HEK293 (cell line): ENCODE measurements around the gene ARHGEF11.

Source experiments
- CTCF ChIA-PET: fragments of 350-600 bp; formaldehyde crosslinking; extraction: SDS; loops from one replicate; lab custom pipeline; 2021; ENCODE audit warnings: antibody characterized with exemption; lab: Yijun Ruan, JAX
- POLR2A ChIA-PET: fragments of 300-600 bp; formaldehyde crosslinking; extraction: SDS; loops from one replicate; lab custom pipeline; 2020; ENCODE audit warnings: antibody characterized with exemption, inconsistent platforms; lab: Yijun Ruan, JAX
- H3K27ac ChIP-seq: fragments of 200-500 bp; sonication (Bioruptor generic); 2 replicates; pipeline ENCODE4 v1.5.1; 2014; ENCODE audit warnings: low read depth, low read length, control low read depth, inconsistent platforms; ENCODE audit errors: extremely low read depth
- H3K36me3 ChIP-seq, 2 experiments: fragments of 200-500 bp in 1 of 2; sonication (Bioruptor generic) in 1 of 2; 1 replicate in 1 of 2; 2 replicates in 1 of 2; pipeline ENCODE4 v1.5.1; 2014 to 2017; ENCODE audit warnings: inconsistent platforms in 2 of 2, low read length in 2 of 2; ENCODE audit not compliant: control insufficient read depth in 2 of 2, insufficient read depth in 1 of 2
- H3K4me1 ChIP-seq: fragments of 200-500 bp; sonication (Bioruptor generic); 2 replicates; pipeline ENCODE4 v1.5.1; 2014; ENCODE audit warnings: mild to moderate bottlenecking, low read length, inconsistent platforms; ENCODE audit not compliant: control insufficient read depth, insufficient read depth
- H3K4me3 ChIP-seq: 2 replicates; pipeline ENCODE4 v1.5.1; 2011; ENCODE audit warnings: low read depth, mild to moderate bottlenecking, control low read depth, low read length, moderate library complexity
- H3K9me3 ChIP-seq: fragments of 200-500 bp; sonication (Bioruptor generic); 2 replicates; pipeline ENCODE4 v1.5.1; 2014; ENCODE audit warnings: low read depth, low read length, inconsistent platforms; ENCODE audit not compliant: control insufficient read depth, insufficient read depth
- BCL11A ChIP-seq: fragments of 450-650 bp; formaldehyde crosslinking; IDR thresholded peaks from 2 replicates; pipeline ENCODE4 v1.5.1; 2016; ENCODE audit warnings: low read depth, missing biosample characterization, missing genetic modification characterization
- EGR2 ChIP-seq: fragments of 450-650 bp; formaldehyde crosslinking; IDR thresholded peaks from 2 replicates; pipeline ENCODE4 v1.5.1; 2016; ENCODE audit warnings: low read depth, missing biosample characterization, missing genetic modification characterization
- HOXD13 ChIP-seq: sonication (generic); formaldehyde crosslinking; IDR thresholded peaks from 2 replicates; pipeline ENCODE4 v1.8.0; 2022; ENCODE audit warnings: missing genetic modification reagents, borderline replicate concordance
- MYNN ChIP-seq: fragments of 450-650 bp; formaldehyde crosslinking; IDR thresholded peaks from 2 replicates; pipeline ENCODE4 v1.5.1; 2016; ENCODE audit warnings: missing biosample characterization, missing genetic modification characterization, borderline replicate concordance
- YY2 ChIP-seq: fragments of 450-650 bp; formaldehyde crosslinking; IDR thresholded peaks from 2 replicates; pipeline ENCODE4 v1.5.1; 2016; ENCODE audit warnings: missing biosample characterization, missing genetic modification characterization
- ZBTB17 ChIP-seq: fragments of 450-650 bp; formaldehyde crosslinking; IDR thresholded peaks from 2 replicates; pipeline ENCODE4 v1.5.1; 2016; ENCODE audit warnings: missing biosample characterization, missing genetic modification characterization
- ZBTB48 ChIP-seq: fragments of 450-650 bp; formaldehyde crosslinking; IDR thresholded peaks from 2 replicates; pipeline ENCODE4 v1.5.1; 2016; ENCODE audit warnings: missing biosample characterization, missing genetic modification characterization
- ZBTB8A ChIP-seq: fragments of 450-650 bp; formaldehyde crosslinking; IDR thresholded peaks from 2 replicates; pipeline ENCODE4 v1.5.1; 2016; ENCODE audit warnings: missing biosample characterization, missing genetic modification characterization
- ZFP37 ChIP-seq: fragments of 450-650 bp; formaldehyde crosslinking; IDR thresholded peaks from 2 replicates; pipeline ENCODE4 v1.5.1; 2016; ENCODE audit warnings: missing biosample characterization, missing genetic modification characterization
- ZNF10 ChIP-seq: fragments of 450-650 bp; formaldehyde crosslinking; IDR thresholded peaks from 2 replicates; pipeline ENCODE4 v1.5.1; 2017; ENCODE audit warnings: missing biosample characterization, missing genetic modification characterization
- ZNF112 ChIP-seq: fragments of 450-650 bp; formaldehyde crosslinking; IDR thresholded peaks from 2 replicates; pipeline ENCODE4 v1.5.0; 2017; ENCODE audit warnings: missing biosample characterization, missing genetic modification characterization
- ZNF248 ChIP-seq: fragments of 450-650 bp; formaldehyde crosslinking; IDR thresholded peaks from 2 replicates; pipeline ENCODE4 v1.5.1; 2017; ENCODE audit warnings: missing biosample characterization, missing genetic modification characterization
- ZNF274 ChIP-seq, 2 experiments: fragments of 200-500 bp in 1 of 2; fragments of 450-650 bp in 1 of 2; sonication (Bioruptor generic) in 1 of 2; formaldehyde crosslinking in 1 of 2; IDR thresholded peaks; 2 replicates each; pipeline versions ENCODE4 v1.5.1 to v1.6.1; 2014 to 2016; ENCODE audit warnings: borderline replicate concordance in 1 of 2, inconsistent platforms in 1 of 2, low read length in 1 of 2, missing biosample characterization in 1 of 2, missing genetic modification characterization in 1 of 2
- ZNF350 ChIP-seq: fragments of 450-650 bp; formaldehyde crosslinking; IDR thresholded peaks from 2 replicates; pipeline ENCODE4 v1.5.0; 2017; ENCODE audit warnings: missing biosample characterization, mild to moderate bottlenecking, missing genetic modification characterization
- ZNF366 ChIP-seq: fragments of 450-650 bp; formaldehyde crosslinking; conservative IDR thresholded peaks from 2 replicates; pipeline ENCODE4 v1.5.1; 2016; ENCODE audit warnings: missing biosample characterization, missing genetic modification characterization
- ZNF394 ChIP-seq: fragments of 450-650 bp; formaldehyde crosslinking; IDR thresholded peaks from 2 replicates; pipeline ENCODE4 v1.5.1; 2016; ENCODE audit warnings: missing biosample characterization, missing genetic modification characterization, mild to moderate bottlenecking, moderate library complexity, borderline replicate concordance
- ZNF423 ChIP-seq: fragments of 450-650 bp; formaldehyde crosslinking; IDR thresholded peaks from 2 replicates; pipeline ENCODE4 v1.5.1; 2016; ENCODE audit warnings: missing biosample characterization, missing genetic modification characterization
- ZNF433 ChIP-seq: fragments of 450-650 bp; formaldehyde crosslinking; IDR thresholded peaks from 2 replicates; pipeline ENCODE4 v1.5.1; 2016; ENCODE audit warnings: missing biosample characterization, missing genetic modification characterization, low read depth
- ZNF473 ChIP-seq: fragments of 450-650 bp; formaldehyde crosslinking; IDR thresholded peaks from 2 replicates; pipeline ENCODE4 v1.5.1; 2017; ENCODE audit warnings: missing biosample characterization, missing genetic modification characterization
- ZNF48 ChIP-seq: fragments of 450-650 bp; formaldehyde crosslinking; IDR thresholded peaks from 2 replicates; pipeline ENCODE4 v1.5.1; 2016; ENCODE audit warnings: missing biosample characterization, missing genetic modification characterization
- ZNF624 ChIP-seq: fragments of 450-650 bp; formaldehyde crosslinking; IDR thresholded peaks from 2 replicates; pipeline ENCODE4 v1.5.1; 2017; ENCODE audit warnings: missing biosample characterization, missing genetic modification characterization
- ZNF670 ChIP-seq: fragments of 450-650 bp; formaldehyde crosslinking; IDR thresholded peaks from 2 replicates; pipeline ENCODE4 v1.5.1; 2016; ENCODE audit warnings: missing biosample characterization, missing genetic modification characterization, low read depth
- ZNF747 ChIP-seq: fragments of 450-650 bp; formaldehyde crosslinking; IDR thresholded peaks from 2 replicates; pipeline ENCODE4 v1.5.1; 2016; ENCODE audit warnings: missing biosample characterization, missing genetic modification characterization
- ZNF843 ChIP-seq: fragments of 450-650 bp; formaldehyde crosslinking; IDR thresholded peaks from 2 replicates; pipeline ENCODE4 v1.5.1; 2016; ENCODE audit warnings: missing biosample characterization, missing genetic modification characterization
- TF ChIP-seq, protein P1 (sequence below): fragments of 450-650 bp; formaldehyde crosslinking; IDR thresholded peaks from 2 replicates; pipeline ENCODE4 v1.5.1; 2016; ENCODE audit warnings: missing biosample characterization, missing genetic modification characterization
- TF ChIP-seq, protein P2 (sequence below): fragments of 450-650 bp; formaldehyde crosslinking; IDR thresholded peaks from 2 replicates; pipeline ENCODE4 v1.5.1; 2016; ENCODE audit warnings: missing biosample characterization, missing genetic modification characterization
- TF ChIP-seq, protein P3 (sequence below): fragments of 450-650 bp; formaldehyde crosslinking; IDR thresholded peaks from 2 replicates; pipeline ENCODE4 v1.5.1; 2016; ENCODE audit warnings: missing biosample characterization, missing genetic modification characterization, low read depth
- TF ChIP-seq, protein P4 (sequence below): fragments of 450-650 bp; formaldehyde crosslinking; IDR thresholded peaks from 2 replicates; pipeline ENCODE4 v1.5.1; 2016; ENCODE audit warnings: missing biosample characterization, missing genetic modification characterization
- TF ChIP-seq, protein P5 (sequence below): fragments of 450-650 bp; formaldehyde crosslinking; IDR thresholded peaks from 2 replicates; pipeline ENCODE4 v1.5.1; 2016; ENCODE audit warnings: missing biosample characterization, missing genetic modification characterization
- TF ChIP-seq, protein P6 (sequence below): fragments of 450-650 bp; IDR thresholded peaks from 2 replicates; pipeline ENCODE4 v1.5.1; 2018; ENCODE audit warnings: missing biosample characterization, missing genetic modification characterization

ARHGEF11 gene

DNA sequence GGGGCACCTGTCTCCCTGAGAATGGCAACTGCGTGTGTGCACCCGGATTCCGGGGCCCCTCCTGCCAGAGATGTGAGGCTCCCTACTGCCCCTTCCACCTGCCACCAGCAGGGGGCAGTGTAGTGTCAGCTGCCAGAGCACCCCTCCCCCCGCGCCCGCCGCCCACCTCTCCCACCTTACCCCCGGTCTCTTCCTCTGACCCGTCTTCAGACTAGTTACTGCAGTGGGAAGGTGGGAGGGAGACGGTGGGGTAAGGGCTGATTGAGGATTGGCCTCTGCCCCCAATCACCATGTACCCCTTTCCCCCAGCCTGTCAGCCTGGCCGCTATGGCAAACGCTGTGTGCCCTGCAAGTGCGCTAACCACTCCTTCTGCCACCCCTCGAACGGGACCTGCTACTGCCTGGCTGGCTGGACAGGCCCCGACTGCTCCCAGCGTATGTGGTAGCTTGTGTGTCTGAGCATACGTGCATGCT lies 135.2 kb downstream of the ARHGEF11 start:
- ChIA-PET POLR2A (no interaction called here), CTCF (interaction anchor here (0.7 to 5.6 kb wide), 19 partner anchors 9 to 252 kb away, joined by 3 to 49 read pairs (median 5); partner anchors contain the start of gene LRRC71)
- TF ChIP-seq ZFP37 (tag by site-specific recombination) = no peak; the same call in 1 of the 2 replicates
- 0 out of 2 replicates have a peak, but pooled peaks have one; percentile 24 for TF ChIP-seq ZBTB17
- TF ChIP-seq ZNF624 (tag by site-specific recombination) = no peak
- TF ChIP-seq ZNF248 (tag by site-specific recombination) = no peak
- TF ChIP-seq ZBTB8A (tag by site-specific recombination) = 0 out of 2 replicates have a peak, but pooled peaks have one; percentile 25
- no peak for TF ChIP-seq ZNF48
- TF ChIP-seq, protein P1, sequence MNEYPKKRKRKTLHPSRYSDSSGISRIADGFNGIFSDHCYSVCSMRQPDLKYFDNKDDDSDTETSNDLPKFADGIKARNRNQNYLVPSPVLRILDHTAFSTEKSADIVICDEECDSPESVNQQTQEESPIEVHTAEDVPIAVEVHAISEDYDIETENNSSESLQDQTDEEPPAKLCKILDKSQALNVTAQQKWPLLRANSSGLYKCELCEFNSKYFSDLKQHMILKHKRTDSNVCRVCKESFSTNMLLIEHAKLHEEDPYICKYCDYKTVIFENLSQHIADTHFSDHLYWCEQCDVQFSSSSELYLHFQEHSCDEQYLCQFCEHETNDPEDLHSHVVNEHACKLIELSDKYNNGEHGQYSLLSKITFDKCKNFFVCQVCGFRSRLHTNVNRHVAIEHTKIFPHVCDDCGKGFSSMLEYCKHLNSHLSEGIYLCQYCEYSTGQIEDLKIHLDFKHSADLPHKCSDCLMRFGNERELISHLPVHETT (tag by site-specific recombination) = no peak
- TF ChIP-seq ZNF10 (tag by site-specific recombination) = no peak
- TF ChIP-seq BCL11A (tag by site-specific recombination) = 0 out of 2 replicates have a peak, but pooled peaks have one; percentile 36
- TF ChIP-seq, protein P2, sequence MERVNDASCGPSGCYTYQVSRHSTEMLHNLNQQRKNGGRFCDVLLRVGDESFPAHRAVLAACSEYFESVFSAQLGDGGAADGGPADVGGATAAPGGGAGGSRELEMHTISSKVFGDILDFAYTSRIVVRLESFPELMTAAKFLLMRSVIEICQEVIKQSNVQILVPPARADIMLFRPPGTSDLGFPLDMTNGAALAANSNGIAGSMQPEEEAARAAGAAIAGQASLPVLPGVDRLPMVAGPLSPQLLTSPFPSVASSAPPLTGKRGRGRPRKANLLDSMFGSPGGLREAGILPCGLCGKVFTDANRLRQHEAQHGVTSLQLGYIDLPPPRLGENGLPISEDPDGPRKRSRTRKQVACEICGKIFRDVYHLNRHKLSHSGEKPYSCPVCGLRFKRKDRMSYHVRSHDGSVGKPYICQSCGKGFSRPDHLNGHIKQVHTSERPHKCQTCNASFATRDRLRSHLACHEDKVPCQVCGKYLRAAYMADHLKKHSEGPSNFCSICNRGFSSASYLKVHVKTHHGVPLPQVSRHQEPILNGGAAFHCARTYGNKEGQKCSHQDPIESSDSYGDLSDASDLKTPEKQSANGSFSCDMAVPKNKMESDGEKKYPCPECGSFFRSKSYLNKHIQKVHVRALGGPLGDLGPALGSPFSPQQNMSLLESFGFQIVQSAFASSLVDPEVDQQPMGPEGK = peak; percentile 87
- TF ChIP-seq, protein P3, sequence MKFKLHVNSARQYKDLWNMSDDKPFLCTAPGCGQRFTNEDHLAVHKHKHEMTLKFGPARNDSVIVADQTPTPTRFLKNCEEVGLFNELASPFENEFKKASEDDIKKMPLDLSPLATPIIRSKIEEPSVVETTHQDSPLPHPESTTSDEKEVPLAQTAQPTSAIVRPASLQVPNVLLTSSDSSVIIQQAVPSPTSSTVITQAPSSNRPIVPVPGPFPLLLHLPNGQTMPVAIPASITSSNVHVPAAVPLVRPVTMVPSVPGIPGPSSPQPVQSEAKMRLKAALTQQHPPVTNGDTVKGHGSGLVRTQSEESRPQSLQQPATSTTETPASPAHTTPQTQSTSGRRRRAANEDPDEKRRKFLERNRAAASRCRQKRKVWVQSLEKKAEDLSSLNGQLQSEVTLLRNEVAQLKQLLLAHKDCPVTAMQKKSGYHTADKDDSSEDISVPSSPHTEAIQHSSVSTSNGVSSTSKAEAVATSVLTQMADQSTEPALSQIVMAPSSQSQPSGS (tag by site-specific recombination) = no peak
- TF ChIP-seq, protein P4, sequence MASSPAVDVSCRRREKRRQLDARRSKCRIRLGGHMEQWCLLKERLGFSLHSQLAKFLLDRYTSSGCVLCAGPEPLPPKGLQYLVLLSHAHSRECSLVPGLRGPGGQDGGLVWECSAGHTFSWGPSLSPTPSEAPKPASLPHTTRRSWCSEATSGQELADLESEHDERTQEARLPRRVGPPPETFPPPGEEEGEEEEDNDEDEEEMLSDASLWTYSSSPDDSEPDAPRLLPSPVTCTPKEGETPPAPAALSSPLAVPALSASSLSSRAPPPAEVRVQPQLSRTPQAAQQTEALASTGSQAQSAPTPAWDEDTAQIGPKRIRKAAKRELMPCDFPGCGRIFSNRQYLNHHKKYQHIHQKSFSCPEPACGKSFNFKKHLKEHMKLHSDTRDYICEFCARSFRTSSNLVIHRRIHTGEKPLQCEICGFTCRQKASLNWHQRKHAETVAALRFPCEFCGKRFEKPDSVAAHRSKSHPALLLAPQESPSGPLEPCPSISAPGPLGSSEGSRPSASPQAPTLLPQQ = peak; percentile 59
- no peak for TF ChIP-seq ZNF747 (tag by site-specific recombination)
- TF ChIP-seq ZNF843 = no peak
- no peak for TF ChIP-seq ZNF350
- TF ChIP-seq ZNF433 (tag by site-specific recombination) = no peak
- no peak for TF ChIP-seq ZNF394 (tag by site-specific recombination)
- TF ChIP-seq, protein P5, sequence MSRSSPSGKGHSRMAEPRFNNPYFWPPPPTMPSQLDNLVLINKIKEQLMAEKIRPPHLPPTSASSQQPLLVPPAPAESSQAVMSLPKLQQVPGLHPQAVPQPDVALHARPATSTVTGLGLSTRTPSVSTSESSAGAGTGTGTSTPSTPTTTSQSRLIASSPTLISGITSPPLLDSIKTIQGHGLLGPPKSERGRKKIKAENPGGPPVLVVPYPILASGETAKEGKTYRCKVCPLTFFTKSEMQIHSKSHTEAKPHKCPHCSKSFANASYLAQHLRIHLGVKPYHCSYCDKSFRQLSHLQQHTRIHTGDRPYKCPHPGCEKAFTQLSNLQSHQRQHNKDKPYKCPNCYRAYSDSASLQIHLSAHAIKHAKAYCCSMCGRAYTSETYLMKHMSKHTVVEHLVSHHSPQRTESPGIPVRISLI (tag by site-specific recombination) = no peak
- no peak for TF ChIP-seq ZNF112
- TF ChIP-seq ZNF670 = no peak
- no peak for TF ChIP-seq ZNF366 (tag by site-specific recombination)
- no peak for TF ChIP-seq ZBTB48
- TF ChIP-seq EGR2 (tag by site-specific recombination) = peak; percentile 82
- no peak for TF ChIP-seq HOXD13 (CRISPR knock-in tag)
- no peak for TF ChIP-seq ZNF274 (IDR thresholded peaks at IDR 0.05; ENCODE audit: low read length)
- TF ChIP-seq ZNF274 (tag by site-specific recombination; IDR thresholded peaks at IDR 0.05; ENCODE audit: borderline replicate concordance) = no peak
- TF ChIP-seq MYNN = no peak
- TF ChIP-seq ZNF473 = no peak
- no peak for TF ChIP-seq ZNF423 (tag by site-specific recombination)
- no peak for TF ChIP-seq YY2 (tag by site-specific recombination)
- TF ChIP-seq, protein P6, sequence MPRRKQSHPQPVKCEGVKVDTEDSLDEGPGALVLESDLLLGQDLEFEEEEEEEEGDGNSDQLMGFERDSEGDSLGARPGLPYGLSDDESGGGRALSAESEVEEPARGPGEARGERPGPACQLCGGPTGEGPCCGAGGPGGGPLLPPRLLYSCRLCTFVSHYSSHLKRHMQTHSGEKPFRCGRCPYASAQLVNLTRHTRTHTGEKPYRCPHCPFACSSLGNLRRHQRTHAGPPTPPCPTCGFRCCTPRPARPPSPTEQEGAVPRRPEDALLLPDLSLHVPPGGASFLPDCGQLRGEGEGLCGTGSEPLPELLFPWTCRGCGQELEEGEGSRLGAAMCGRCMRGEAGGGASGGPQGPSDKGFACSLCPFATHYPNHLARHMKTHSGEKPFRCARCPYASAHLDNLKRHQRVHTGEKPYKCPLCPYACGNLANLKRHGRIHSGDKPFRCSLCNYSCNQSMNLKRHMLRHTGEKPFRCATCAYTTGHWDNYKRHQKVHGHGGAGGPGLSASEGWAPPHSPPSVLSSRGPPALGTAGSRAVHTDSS = no peak

More for the DNA sequence above, 135.2 kb downstream of the ARHGEF11 start:
- H3K4me3 ChIP-seq = no peak overlapping the region
- no peaks in the 10 kb centered on the region for H3K9me3 ChIP-seq
- no peak overlapping the region for H3K27ac ChIP-seq
- H3K4me1 ChIP-seq = no peaks in the 10 kb centered on the region
- no peaks in the 10 kb centered on the region for H3K36me3 ChIP-seq
